CD4-positive, alpha-beta T cell (primary cell): ENCODE results near the gene OPRD1. TPM values are rescaled to one million over a fixed set of nuclear protein-coding genes. Genes with fewer than 3 reads are reported as not detected.

ENCODE experiments used
- ATAC-seq: fragments of 200-7000 bp; cut with Tn5 transposase; one replicate; pipeline ENCODE4 v1.10.0; 2022; ENCODE audit warnings: mild to moderate bottlenecking; ENCODE audit not compliant: poor library complexity
- CTCF ChIA-PET: fragments of 350-600 bp; sonication (Branson Sonifier 250); formaldehyde crosslinking; loops from one replicate; lab custom pipeline; 2021; ENCODE audit warnings: antibody characterized with exemption, inconsistent platforms; lab: Charles Lee
- POLR2A ChIA-PET: fragments of 350-600 bp; sonication (Branson Sonifier 250); formaldehyde crosslinking; loops from one replicate; lab custom pipeline; 2021; ENCODE audit warnings: antibody characterized with exemption, inconsistent platforms; lab: Charles Lee
- DNase-seq, 14 experiments: peaks; one replicate each; pipeline ENCODE4 v3.0.0-alpha.2; 2013 to 2020; ENCODE audit warnings: mixed read lengths in 2 of 14
- H3K27ac ChIP-seq, 2 donors: one replicate each; pipeline versions ENCODE4 v1.5.1 to v1.7.0; 2013; ENCODE audit warnings: low read length in 2 of 2, low read depth in 1 of 2, mild to moderate bottlenecking in 1 of 2
- H3K27me3 ChIP-seq, 2 experiments: 1 replicate in 1 of 2; 2 replicates in 1 of 2; pipeline versions ENCODE4 v1.6.1 to v1.7.0; 2013; ENCODE audit warnings: low read length in 2 of 2, control low read depth in 1 of 2, mild to moderate bottlenecking in 1 of 2, moderate library complexity in 1 of 2; ENCODE audit not compliant: insufficient read depth in 2 of 2, control insufficient read depth in 1 of 2
- H3K36me3 ChIP-seq: one replicate; pipeline ENCODE4 v1.6.1; 2013; ENCODE audit warnings: low read length, control low read depth; ENCODE audit not compliant: insufficient read depth
- H3K4me1 ChIP-seq: one replicate; pipeline ENCODE4 v1.6.1; 2013; ENCODE audit warnings: low read length, control low read depth; ENCODE audit not compliant: insufficient read depth
- H3K4me3 ChIP-seq: one replicate; pipeline ENCODE4 v1.5.1; 2013; ENCODE audit warnings: mild to moderate bottlenecking, low read length, moderate library complexity
- H3K9me3 ChIP-seq, 2 experiments: 1 replicate in 1 of 2; 2 replicates in 1 of 2; pipeline versions ENCODE4 v1.6.1 to v1.7.0; 2013; ENCODE audit warnings: low read length in 2 of 2, mild to moderate bottlenecking in 2 of 2, control low read depth in 1 of 2, moderate library complexity in 1 of 2; ENCODE audit not compliant: control insufficient read depth in 1 of 2, insufficient read depth in 1 of 2
- H3K27ac Mint-ChIP-seq: one replicate; pipeline ENCODE4 v1.8.0; 2020; ENCODE audit warnings: mixed read lengths
- H3K27me3 Mint-ChIP-seq: one replicate; pipeline ENCODE4 v1.8.0; 2021; ENCODE audit warnings: mixed read lengths
- H3K36me3 Mint-ChIP-seq: one replicate; pipeline ENCODE4 v1.8.0; 2021; ENCODE audit warnings: low read depth, mixed read lengths
- H3K4me1 Mint-ChIP-seq: one replicate; pipeline ENCODE4 v1.8.0; 2021; ENCODE audit warnings: low read depth, mixed read lengths
- H3K4me3 Mint-ChIP-seq: one replicate; pipeline ENCODE4 v1.8.0; 2020; ENCODE audit warnings: mild to moderate bottlenecking, mixed read lengths
- H3K9me3 Mint-ChIP-seq: one replicate; pipeline ENCODE4 v1.8.0; 2020; ENCODE audit warnings: mixed read lengths
- intact Hi-C, 2 experiments: fragments of 100-400 bp; cut with DNase I in 1 of 2; cut with micrococcal nuclease in 1 of 2; formaldehyde crosslinking; loops; one replicate each; pipeline versions ENCODE4 v1.15.1 to v1.9.0; 2023 to 2025; cut with DNase I, micrococcal nuclease
- total RNA-seq, 174 experiments: library from RNA in 2 of 174; stranded (reverse) in 2 of 174; gene quantifications; one replicate each; pipeline ENCODE4 v1.2.3 and lab custom pipeline; 2021 to 2026
- TF ChIP-seq, protein P1 (sequence below): fragments of 200-600 bp; IDR thresholded peaks from one replicate; pipeline ENCODE4 v1.8.0; 2022; ENCODE audit warnings: antibody characterized with exemption, mild to moderate bottlenecking

OPRD1 gene
- total RNA-seq, 2 experiments from 2014 or later = not detected

DNA sequence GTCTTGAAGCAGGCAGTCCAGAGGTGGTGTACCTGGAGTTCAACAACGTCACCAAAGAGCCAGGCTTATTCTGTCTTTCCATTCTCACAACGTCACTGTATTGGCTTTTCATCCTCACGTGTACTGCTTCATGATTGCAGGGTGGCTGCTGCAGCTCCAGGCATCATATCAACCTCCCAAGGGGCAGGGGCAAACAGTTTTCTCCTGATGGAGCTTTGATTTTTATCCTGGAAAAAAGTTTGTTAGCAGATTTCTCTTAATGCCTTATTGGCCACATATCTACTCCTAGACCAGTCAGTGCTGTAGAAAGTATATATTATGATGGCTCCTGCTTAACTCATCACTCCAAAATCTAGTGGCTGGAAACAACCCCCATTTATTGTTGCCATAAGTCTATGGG lies 8.3 kb upstream of the OPRD1 start:
- H3K4me3 ChIP-seq = no peak overlapping the region
- TF ChIP-seq, protein P1, sequence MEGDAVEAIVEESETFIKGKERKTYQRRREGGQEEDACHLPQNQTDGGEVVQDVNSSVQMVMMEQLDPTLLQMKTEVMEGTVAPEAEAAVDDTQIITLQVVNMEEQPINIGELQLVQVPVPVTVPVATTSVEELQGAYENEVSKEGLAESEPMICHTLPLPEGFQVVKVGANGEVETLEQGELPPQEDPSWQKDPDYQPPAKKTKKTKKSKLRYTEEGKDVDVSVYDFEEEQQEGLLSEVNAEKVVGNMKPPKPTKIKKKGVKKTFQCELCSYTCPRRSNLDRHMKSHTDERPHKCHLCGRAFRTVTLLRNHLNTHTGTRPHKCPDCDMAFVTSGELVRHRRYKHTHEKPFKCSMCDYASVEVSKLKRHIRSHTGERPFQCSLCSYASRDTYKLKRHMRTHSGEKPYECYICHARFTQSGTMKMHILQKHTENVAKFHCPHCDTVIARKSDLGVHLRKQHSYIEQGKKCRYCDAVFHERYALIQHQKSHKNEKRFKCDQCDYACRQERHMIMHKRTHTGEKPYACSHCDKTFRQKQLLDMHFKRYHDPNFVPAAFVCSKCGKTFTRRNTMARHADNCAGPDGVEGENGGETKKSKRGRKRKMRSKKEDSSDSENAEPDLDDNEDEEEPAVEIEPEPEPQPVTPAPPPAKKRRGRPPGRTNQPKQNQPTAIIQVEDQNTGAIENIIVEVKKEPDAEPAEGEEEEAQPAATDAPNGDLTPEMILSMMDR = no peak
- Mint-ChIP-seq H3K9me3 (no peaks in the 10 kb centered on the region), H3K27ac (no peak overlapping the region), H3K4me1 (peaks cover 4% of the 10 kb centered on the region), H3K27me3 (no peaks in the 10 kb centered on the region), H3K4me3 (no peak overlapping the region), H3K36me3 (no peaks in the 10 kb centered on the region)
- no peaks in the 10 kb centered on the region for H3K27me3 ChIP-seq
- DNase-seq = no peak
- CTCF ChIA-PET = no interaction called here
- H3K27ac ChIP-seq = no peak overlapping the region
- H3K36me3 ChIP-seq = no peaks in the 10 kb centered on the region
- POLR2A ChIA-PET = interaction anchor here (0.8 kb wide), 1 partner anchor 53 kb away, joined by 4 read pairs; no protein-coding TSS in a partner anchor
- intact Hi-C loops = no loop called here
- no peaks in the 10 kb centered on the region for H3K9me3 ChIP-seq
- no peak for ATAC-seq
- no peaks in the 10 kb centered on the region for H3K4me1 ChIP-seq

DNA sequence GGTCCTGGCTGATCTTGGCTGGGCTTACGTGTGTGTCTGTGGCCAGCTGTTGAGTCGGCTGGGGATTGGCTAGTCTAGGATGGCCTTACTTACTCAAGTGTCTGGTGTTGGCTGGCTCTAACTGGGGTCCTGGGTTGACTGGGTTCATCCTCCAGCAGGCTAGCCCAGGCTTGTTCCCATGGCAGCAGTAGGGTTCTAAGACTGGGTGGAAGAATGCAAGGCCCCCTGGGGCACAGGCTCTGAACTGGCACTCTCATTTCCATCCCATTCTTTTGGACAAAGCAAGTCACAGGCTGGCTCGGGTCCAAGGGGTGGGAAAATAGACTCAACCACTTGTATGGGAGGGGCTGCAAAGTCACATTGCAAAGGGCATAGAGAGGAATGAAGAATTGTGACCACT lies 7.9 kb upstream of the OPRD1 start:
- ChIA-PET POLR2A (no interaction called here), CTCF (no interaction called here)
- H3K36me3 ChIP-seq = no peaks in the 10 kb centered on the region
- H3K27ac ChIP-seq = no peak overlapping the region
- no peak overlapping the region for H3K4me3 Mint-ChIP-seq
- intact Hi-C loops = no loop called here
- TF ChIP-seq, protein P1 = no peak
- no peak for ATAC-seq
- no peaks in the 10 kb centered on the region for H3K4me1 Mint-ChIP-seq
- H3K27ac Mint-ChIP-seq = no peak overlapping the region
- DNase-seq = no peak
- no peaks in the 10 kb centered on the region for H3K9me3 Mint-ChIP-seq
- H3K4me1 ChIP-seq = no peaks in the 10 kb centered on the region
- no peak overlapping the region for H3K4me3 ChIP-seq
- H3K36me3 Mint-ChIP-seq = no peaks in the 10 kb centered on the region
- H3K27me3 Mint-ChIP-seq = no peaks in the 10 kb centered on the region
- no peaks in the 10 kb centered on the region for H3K27me3 ChIP-seq
- H3K9me3 ChIP-seq = no peaks in the 10 kb centered on the region

DNA sequence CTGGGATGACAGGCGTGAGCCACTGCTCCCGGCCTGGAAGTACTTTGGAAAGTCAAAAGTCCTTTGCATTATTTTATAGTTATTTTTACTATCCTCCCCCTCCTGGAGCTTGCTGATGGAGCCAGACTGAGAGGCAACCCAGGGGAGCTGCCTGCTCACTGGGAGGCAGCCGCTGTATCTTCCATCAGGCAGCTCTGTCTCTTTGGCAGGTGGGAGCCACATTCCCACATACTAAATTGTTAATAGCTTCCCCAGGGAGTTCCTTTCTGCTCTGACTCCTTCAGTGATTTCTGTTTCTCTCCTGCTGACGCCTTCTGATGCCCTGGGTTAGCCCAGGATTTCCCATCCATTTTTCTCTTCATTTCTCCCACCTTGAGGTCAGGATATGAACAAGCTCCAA lies 4.9 kb upstream of the OPRD1 start:
- no peak for DNase-seq
- Histone ChIP-seq H3K27ac (no peak overlapping the region), H3K36me3 (no peaks in the 10 kb centered on the region), H3K27me3 (peaks cover 9 to 20% of the 10 kb centered on the region in 2 experiments), H3K9me3 (no peaks in the 10 kb centered on the region), H3K4me1 (no peaks in the 10 kb centered on the region), H3K4me3 (no peak overlapping the region)
- Mint-ChIP-seq H3K9me3 (no peaks in the 10 kb centered on the region), H3K36me3 (no peaks in the 10 kb centered on the region), H3K4me3 (no peak overlapping the region), H3K4me1 (no peaks in the 10 kb centered on the region), H3K27me3 (peaks cover 23% of the 10 kb centered on the region), H3K27ac (no peak overlapping the region)
- ChIA-PET CTCF (interaction anchor here (0.9 kb wide), 1 partner anchor 50 kb away, joined by 3 read pairs; no protein-coding TSS in a partner anchor), POLR2A (no interaction called here)
- intact Hi-C loops = no loop called here
- no peak for ATAC-seq
- TF ChIP-seq, protein P1 = no peak
